Measurements from ENCODE around the gene RCVRN. TPM values are rescaled to one million over a fixed set of nuclear protein-coding genes. Genes with fewer than 3 reads are reported as not detected.

Gene RCVRN
- total RNA-seq, 1 experiment from 2014 or later, result not detected

- no peak overlapping the region for H3K4me3 Mint-ChIP-seq
- no peak overlapping the region for H2BK5ac ChIP-seq (ENCODE audit: insufficient read length, low read length)
- no peak overlapping the region for H4K91ac ChIP-seq (ENCODE audit: insufficient read length, low read depth, low read length)
- H3K18ac ChIP-seq (ENCODE audit: insufficient read length, low read depth, low read length), result no peak overlapping the region
- no peaks in the 10 kb centered on the region for H3K23me2 ChIP-seq (ENCODE audit: insufficient read length, low read depth, low read length, poor library complexity, severe bottlenecking)
- H3K27me3 Mint-ChIP-seq (ENCODE audit: low read depth), result no peaks in the 10 kb centered on the region; the same call in none of the 2 replicates
- no peak overlapping the region for H3T11ph ChIP-seq (ENCODE audit: low read length)
- H3K56ac ChIP-seq (ENCODE audit: insufficient read length, low read depth, low read length), result no peak overlapping the region
- no peak overlapping the region for H4K8ac ChIP-seq (replicated peaks; ENCODE audit: insufficient read length, low read depth, low read length)
- H3K9me3 ChIP-seq (ENCODE audit: control insufficient read depth, low read depth, low read length), result no peaks in the 10 kb centered on the region
- H4K20me1 ChIP-seq (ENCODE audit: control insufficient read depth, insufficient read depth, insufficient read length), result no peaks in the 10 kb centered on the region
- H2BK120ac ChIP-seq (ENCODE audit: low read depth, low read length, poor library complexity, severe bottlenecking), result no peak overlapping the region
- H3K4ac ChIP-seq (ENCODE audit: low read depth, low read length), result no peak overlapping the region
- H3K27ac ChIP-seq (ENCODE audit: insufficient read length, low read depth, low read length), result no peak overlapping the region
- no peak overlapping the region; a peak in 1 of 7 replicates for H3K27ac Mint-ChIP-seq
- H2BK20ac ChIP-seq (ENCODE audit: low read depth, low read length, poor library complexity, severe bottlenecking), result no peak overlapping the region
- H3K79me1 ChIP-seq (ENCODE audit: insufficient read depth, low read depth, low read length, poor library complexity, severe bottlenecking), result no peaks in the 10 kb centered on the region
- H3K4me2 ChIP-seq (ENCODE audit: insufficient read depth, insufficient read length, low read length), result no peak overlapping the region
- no peak overlapping the region for H3K14ac ChIP-seq (ENCODE audit: insufficient read depth, low read length)
- H3K27me3 ChIP-seq (ENCODE audit: insufficient read depth, low read length), result no peaks in the 10 kb centered on the region
- H3K9ac ChIP-seq (ENCODE audit: extremely low read depth, insufficient read length, low read length), result no peak overlapping the region
- H2BK15ac ChIP-seq (ENCODE audit: low read depth, low read length), result no peak overlapping the region
- H3K79me2 ChIP-seq (ENCODE audit: insufficient read depth, low read length), result no peaks in the 10 kb centered on the region
- no peak overlapping the region for H4K5ac ChIP-seq (ENCODE audit: insufficient read length, low read depth, low read length)
- no peak overlapping the region for H2AK5ac ChIP-seq (ENCODE audit: insufficient read length, low read length)
- H3K4me1 ChIP-seq (ENCODE audit: insufficient read depth, low read length), result no peaks in the 10 kb centered on the region; the same call in 1 of the 2 replicates
- no CpG with 5 or more reads among the region's 10 CpGs for WGBS (ENCODE audit: extremely low coverage, insufficient read length, low lambda C conversion rate)
- H2AFZ ChIP-seq (ENCODE audit: low read length), result no peak overlapping the region
- peaks cover 19 to 35% of the 10 kb centered on the region in 2 experiments for H3K4me1 Mint-ChIP-seq
- TF ChIP-seq CTCF (conservative IDR thresholded peaks at IDR 0.05), result no peak
- no peaks in the 10 kb centered on the region for H3K9me3 Mint-ChIP-seq
- H3K36me3 Mint-ChIP-seq (ENCODE audit: insufficient read depth in 1 of 3, low read depth in 3 of 3), result no peaks in the 10 kb centered on the region
- no peak overlapping the region for H3K23ac ChIP-seq (ENCODE audit: insufficient read length, low read depth, low read length)
- no peak overlapping the region for H2BK12ac ChIP-seq (ENCODE audit: insufficient read length, low read depth, low read length)
- no peak for DNase-seq
These were observed 48.4 kb upstream of the RCVRN start for GRCh38 chr17:9953492-9953891.

Data from H9 (cell line).